Astrocyte of the cerebellum (primary cell): ENCODE data around the gene ACE2.

Experiments
- DNase-seq: peaks from one replicate; pipeline ENCODE4 v3.0.0-alpha.2; 2011; ENCODE audit warnings: low read depth
- H3K4me3 ChIP-seq: 2 replicates; pipeline ENCODE4 v1.5.1; 2011; ENCODE audit warnings: mild to moderate bottlenecking, low read depth, low read length, moderate library complexity
- CTCF ChIP-seq: IDR thresholded peaks from 2 replicates; pipeline ENCODE4 v1.5.1; 2012; ENCODE audit warnings: low read length, low read depth, moderate library complexity, mild to moderate bottlenecking; ENCODE audit errors: missing control alignments
- in situ Hi-C: cut with HindIII; loops from 2 replicates; pipeline ENCODE4 v1.10.0; 2017; ENCODE audit warnings: low sequenced_read_pairs

The ACE2 gene

GRCh38 chrX:15523088-15523487 lies 77.7 kb downstream of the ACE2 start:
- H3K4me3 ChIP-seq: no peak overlapping the region
- TF ChIP-seq CTCF: no peak
- no peak for DNase-seq
- in situ Hi-C loops: no loop called here

DNA sequence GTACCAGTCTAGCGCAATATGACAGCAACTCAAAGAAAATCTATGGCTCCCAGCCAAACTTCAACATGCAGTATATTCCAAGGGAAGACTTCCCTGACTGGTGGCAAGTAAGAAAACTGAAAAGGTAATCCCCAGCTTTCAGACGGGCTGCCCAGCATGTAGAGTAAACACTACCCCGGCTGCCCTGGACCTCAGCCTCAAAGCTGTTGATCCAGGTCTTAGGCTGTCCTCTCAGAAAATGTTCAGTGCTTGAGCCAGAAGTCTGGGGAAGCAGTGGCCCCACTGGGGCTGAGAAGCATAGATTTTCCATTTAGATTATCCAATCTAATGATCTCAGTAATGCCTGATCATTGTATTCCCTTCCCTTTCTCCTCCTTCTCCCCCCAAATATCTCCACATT lies 78.3 kb downstream of the ACE2 start:
- DNase-seq: no peak
- TF ChIP-seq CTCF: no peak
- in situ Hi-C loops: no loop called here
- H3K4me3 ChIP-seq: no peak overlapping the region

DNA sequence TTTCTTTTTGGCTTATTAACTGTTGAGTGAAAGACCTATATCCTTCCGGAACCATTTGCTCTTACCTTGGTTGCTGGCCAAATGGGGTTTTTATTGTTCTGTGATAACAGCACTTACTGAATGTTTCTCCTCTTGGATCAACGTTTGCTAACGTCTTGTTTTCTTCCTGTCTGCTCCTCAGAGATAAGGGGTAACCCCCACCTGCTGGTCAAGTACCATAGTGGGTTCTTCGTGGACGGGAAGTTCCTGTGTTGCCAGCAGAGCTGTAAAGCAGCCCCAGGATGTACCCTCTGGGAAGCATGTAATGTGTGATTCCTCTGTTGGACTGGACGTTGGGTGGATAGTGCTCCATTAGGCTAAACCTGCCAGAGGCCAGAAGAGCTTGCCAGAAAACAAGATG lies 84.8 kb downstream of the ACE2 start:
- in situ Hi-C loops: no loop called here
- H3K4me3 ChIP-seq: no peak overlapping the region
- no peak for TF ChIP-seq CTCF
- no peak for DNase-seq

DNA sequence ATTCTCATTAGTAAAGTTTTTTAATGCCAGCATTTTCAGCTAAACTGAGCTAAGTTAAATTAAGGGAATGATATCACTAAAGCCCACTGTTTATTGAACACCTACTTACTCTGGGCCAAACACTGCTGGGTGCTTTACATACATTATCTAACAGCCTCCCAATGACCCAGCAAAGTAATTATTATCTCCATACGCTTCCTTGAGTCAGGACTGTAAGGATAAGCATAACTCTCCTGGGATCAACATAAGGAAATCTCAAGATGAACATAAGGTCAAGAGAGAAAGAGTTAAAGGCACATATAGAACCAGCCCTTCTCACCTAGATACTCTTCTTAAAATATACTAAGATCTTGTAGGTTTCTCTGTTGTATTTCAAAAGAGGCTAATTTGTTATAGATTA lies 86.5 kb downstream of the ACE2 start:
- no peak overlapping the region for H3K4me3 ChIP-seq
- in situ Hi-C loops: no loop called here
- TF ChIP-seq CTCF: no peak
- DNase-seq: no peak

GRCh38 chrX:15512401-15512965 lies 88.3 kb downstream of the ACE2 start:
- in situ Hi-C loops: no loop called here
- no peak for DNase-seq
- TF ChIP-seq CTCF: no peak
- no peak overlapping the region for H3K4me3 ChIP-seq

DNA sequence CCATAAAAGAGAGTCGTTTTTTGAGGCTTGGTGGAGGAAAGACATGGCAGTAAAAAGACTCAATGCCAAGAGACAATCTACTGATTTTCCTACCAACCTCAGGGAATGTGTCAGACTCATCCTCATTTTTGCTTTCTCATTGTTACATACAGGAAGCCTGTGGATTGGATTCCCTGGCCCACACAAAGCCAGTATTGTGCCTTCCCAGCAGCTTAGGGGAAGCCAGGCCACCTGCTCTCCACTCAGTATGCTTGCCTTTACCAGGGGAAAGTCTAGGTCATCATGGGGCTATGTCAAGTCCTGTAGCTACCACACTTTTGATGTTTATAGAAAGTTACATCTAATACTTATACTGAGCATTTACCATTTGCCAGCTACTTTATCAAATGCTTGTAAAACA lies 89.2 kb downstream of the ACE2 start:
- in situ Hi-C loops: no loop called here
- TF ChIP-seq CTCF: no peak
- DNase-seq: no peak

More for the DNA sequence above, 89.2 kb downstream of the ACE2 start:
- H3K4me3 ChIP-seq: no peak overlapping the region
